GM12875 (cell line): ENCODE data around the gene SAA1.

Source experiments
- H3K4me3 ChIP-seq: one replicate; pipeline ENCODE4 v1.5.1; 2011; ENCODE audit warnings: low read depth, low read length, control low read depth
- TF ChIP-seq, protein P1 (sequence below): IDR thresholded peaks from 2 replicates; pipeline ENCODE4 v1.5.1; 2011; ENCODE audit warnings: low read depth, mild to moderate bottlenecking, control low read depth, inconsistent platforms, low read length, moderate library complexity, borderline replicate concordance; ENCODE audit not compliant: insufficient read depth

SAA1 gene

DNA sequence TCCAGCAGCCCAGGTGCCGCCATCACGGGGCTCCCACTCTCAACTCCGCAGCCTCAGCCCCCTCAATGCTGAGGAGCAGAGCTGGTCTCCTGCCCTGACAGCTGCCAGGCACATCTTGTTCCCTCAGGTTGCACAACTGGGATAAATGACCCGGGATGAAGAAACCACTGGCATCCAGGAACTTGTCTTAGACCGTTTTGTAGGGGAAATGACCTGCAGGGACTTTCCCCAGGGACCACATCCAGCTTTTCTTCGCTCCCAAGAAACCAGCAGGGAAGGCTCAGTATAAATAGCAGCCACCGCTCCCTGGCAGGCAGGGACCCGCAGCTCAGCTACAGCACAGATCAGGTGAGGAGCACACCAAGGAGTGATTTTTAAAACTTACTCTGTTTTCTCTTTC is at the start of gene SAA1:
TSS of gene SAA1 (plus strand) at position 316 of the 400 bp plus-strand sequence. CDS start 624 bp downstream, outside the sequence.
- H3K4me3 ChIP-seq, result no peak within 1 kb of the TSS
- TF ChIP-seq, protein P1, sequence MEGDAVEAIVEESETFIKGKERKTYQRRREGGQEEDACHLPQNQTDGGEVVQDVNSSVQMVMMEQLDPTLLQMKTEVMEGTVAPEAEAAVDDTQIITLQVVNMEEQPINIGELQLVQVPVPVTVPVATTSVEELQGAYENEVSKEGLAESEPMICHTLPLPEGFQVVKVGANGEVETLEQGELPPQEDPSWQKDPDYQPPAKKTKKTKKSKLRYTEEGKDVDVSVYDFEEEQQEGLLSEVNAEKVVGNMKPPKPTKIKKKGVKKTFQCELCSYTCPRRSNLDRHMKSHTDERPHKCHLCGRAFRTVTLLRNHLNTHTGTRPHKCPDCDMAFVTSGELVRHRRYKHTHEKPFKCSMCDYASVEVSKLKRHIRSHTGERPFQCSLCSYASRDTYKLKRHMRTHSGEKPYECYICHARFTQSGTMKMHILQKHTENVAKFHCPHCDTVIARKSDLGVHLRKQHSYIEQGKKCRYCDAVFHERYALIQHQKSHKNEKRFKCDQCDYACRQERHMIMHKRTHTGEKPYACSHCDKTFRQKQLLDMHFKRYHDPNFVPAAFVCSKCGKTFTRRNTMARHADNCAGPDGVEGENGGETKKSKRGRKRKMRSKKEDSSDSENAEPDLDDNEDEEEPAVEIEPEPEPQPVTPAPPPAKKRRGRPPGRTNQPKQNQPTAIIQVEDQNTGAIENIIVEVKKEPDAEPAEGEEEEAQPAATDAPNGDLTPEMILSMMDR, result no peak

DNA sequence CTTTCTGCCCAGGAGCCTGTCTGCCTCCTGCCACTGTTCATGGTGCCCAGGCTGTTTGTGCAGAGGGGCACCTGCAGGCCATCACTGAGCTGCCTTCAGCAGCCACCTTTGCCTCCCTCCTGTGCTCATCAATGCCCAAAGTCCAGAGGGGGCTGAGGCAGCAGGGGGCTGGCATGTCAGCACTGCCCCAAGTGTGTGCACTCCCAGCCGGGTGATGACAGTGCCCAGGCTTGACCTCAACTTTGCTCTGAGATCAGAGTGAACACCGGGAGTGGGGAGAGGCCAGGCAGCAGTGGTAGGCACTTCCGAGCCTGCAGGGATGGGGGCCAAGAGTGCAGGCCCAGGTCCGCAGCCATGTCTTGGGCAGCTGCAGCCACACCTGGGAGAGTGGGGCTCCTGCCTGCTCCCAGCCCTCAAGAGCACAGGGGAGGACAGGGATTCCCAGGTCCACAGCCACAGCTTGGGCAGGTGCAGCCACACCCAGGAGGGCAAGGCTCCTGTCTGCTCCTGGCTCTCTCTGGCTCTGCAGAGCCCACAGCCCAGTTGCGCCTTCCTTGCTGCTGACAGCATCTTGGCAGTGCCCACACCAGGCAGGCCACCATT is 44.7 kb upstream of the SAA1 start:
- TF ChIP-seq, protein P1, result no peak
- H3K4me3 ChIP-seq, result no peak overlapping the region

DNA sequence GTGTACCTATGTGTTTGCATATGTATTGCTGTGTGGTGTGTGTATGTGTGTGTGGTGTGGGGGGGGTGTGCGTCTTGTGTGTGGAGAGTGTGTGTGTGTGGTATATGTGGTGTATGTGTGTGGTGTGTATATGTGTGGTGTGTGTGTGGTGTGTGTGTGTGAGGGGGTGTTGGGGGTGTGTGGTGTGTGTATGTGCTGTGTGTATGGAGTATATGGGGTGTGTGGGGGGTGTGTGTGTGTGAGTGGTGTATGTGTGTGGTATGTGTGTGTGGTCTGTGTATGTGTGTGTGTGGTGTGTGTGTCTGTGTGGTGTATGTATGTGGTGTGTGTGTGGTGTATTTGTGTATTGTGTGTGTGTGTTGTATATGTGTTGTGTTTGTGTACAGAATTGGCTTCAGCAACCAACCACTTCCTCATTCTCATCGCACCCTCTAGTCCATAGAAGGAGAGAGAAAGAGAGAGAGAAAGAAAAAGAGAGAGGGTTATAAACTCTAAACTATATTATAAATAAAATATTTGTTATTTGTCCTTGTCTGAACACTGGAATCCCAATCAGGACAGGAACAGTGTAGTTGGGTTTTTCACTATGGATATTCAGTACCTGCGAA is 43.1 kb upstream of the SAA1 start:
- no peak overlapping the region for H3K4me3 ChIP-seq
- TF ChIP-seq, protein P1, result no peak

DNA sequence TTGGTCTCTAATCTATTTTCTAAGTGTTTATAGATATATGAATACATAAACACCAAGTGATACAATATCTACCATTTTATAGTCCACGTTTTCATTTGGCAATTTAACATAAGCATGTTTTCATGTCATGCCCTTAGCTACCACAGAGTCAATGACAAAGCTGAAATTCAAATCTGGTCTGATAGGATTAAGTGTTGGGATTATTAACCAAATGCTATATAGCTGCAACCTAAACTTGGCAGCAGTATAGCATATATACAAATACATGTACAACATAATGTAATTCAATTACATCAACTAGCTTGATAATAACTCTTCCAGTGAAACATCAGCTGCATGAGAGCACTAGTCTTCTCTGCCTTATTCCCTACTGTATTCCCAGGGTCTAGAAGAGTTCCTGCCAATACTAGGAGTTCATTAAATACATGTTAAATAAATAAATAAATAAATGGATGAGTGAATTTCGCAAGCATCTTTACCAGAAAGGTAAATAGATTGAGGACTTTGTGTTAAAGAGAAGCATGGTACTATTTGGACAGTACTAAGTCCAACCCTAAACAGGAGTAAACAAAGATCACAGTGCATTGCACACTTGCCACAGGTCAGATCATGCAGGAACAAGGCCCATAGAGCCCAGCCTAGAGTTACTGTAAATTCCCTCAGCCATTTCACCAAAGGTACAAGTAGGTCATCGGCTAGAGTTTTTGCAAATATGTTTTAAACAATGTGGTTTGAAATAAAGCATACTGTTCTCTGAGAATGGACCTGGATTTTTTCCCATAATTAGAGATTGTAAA is 42.3 kb upstream of the SAA1 start:
- H3K4me3 ChIP-seq, result no peak overlapping the region
- TF ChIP-seq, protein P1, result no peak

DNA sequence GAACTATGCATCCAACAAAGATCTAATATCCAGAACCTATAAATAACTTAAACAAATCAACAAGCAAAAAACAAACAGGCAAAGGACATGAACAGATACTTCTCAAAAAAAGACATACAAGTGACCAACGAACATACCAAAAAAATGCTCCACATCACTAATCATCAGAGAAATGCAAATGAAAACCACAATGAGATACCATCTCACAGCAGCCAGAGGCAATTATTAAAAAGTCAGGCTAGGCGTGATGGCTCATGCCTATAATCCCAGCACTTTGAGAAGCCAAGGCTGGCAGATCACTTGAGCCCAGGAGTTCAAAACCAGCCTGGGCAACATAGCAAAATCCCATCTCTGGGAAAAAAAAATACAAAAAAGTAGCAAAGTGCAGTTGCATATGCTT is 40.2 kb upstream of the SAA1 start:
- no peak overlapping the region for H3K4me3 ChIP-seq
- TF ChIP-seq, protein P1, result no peak

DNA sequence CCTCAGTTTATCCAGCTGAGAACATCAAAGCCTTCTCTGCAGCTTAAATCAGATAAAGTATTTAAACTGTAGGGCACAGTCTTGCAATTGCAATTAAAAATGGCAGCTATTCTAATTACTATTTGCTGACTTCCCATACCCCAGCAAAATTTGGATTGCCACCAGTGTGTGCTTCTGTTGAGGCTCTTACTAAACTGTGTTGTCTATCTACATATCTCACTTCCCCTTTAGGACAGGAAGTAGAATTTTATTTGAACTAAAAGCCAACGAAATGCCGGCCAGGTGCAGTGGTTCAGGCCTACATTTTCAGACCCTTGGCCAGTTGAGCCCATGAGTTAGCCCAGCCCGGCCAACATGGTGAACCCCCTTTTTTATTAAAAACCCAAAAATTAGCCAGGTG is 36.6 kb upstream of the SAA1 start:
- TF ChIP-seq, protein P1, result no peak
- H3K4me3 ChIP-seq, result no peak overlapping the region
